Measurements from ENCODE around the gene TRIOBP.

Gene TRIOBP

DNA sequence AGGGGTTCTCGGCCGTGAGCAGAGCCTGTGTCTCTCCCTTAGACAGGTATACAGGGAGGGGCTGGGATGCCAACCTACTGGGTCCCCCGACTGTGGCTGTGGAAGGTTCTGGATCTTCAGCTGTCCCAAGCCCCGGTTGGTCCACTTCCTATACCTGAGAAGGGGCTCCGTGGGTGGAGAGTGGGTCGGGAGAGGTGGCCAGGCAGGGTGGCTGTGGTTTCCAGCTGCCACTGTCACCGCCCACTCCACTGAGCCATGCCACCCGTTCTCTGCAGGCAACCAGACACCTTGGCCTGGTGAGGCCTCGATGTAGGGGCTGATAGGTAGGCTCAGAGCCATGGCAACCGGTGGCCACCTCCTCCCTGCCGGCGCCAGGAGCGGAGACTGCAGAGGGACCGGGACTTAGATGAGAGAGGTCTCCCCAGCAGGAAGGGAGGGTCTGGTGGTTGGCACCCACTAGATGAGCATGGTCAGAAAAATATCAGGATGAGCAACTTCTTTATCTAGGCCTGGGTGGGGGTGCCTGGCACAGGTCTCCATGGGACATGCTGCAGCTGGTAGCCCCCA lies 53.8 kb downstream of the TRIOBP start:
- TF ChIP-seq, protein P1, sequence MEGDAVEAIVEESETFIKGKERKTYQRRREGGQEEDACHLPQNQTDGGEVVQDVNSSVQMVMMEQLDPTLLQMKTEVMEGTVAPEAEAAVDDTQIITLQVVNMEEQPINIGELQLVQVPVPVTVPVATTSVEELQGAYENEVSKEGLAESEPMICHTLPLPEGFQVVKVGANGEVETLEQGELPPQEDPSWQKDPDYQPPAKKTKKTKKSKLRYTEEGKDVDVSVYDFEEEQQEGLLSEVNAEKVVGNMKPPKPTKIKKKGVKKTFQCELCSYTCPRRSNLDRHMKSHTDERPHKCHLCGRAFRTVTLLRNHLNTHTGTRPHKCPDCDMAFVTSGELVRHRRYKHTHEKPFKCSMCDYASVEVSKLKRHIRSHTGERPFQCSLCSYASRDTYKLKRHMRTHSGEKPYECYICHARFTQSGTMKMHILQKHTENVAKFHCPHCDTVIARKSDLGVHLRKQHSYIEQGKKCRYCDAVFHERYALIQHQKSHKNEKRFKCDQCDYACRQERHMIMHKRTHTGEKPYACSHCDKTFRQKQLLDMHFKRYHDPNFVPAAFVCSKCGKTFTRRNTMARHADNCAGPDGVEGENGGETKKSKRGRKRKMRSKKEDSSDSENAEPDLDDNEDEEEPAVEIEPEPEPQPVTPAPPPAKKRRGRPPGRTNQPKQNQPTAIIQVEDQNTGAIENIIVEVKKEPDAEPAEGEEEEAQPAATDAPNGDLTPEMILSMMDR (IDR thresholded peaks at IDR 0.05): no peak

DNA sequence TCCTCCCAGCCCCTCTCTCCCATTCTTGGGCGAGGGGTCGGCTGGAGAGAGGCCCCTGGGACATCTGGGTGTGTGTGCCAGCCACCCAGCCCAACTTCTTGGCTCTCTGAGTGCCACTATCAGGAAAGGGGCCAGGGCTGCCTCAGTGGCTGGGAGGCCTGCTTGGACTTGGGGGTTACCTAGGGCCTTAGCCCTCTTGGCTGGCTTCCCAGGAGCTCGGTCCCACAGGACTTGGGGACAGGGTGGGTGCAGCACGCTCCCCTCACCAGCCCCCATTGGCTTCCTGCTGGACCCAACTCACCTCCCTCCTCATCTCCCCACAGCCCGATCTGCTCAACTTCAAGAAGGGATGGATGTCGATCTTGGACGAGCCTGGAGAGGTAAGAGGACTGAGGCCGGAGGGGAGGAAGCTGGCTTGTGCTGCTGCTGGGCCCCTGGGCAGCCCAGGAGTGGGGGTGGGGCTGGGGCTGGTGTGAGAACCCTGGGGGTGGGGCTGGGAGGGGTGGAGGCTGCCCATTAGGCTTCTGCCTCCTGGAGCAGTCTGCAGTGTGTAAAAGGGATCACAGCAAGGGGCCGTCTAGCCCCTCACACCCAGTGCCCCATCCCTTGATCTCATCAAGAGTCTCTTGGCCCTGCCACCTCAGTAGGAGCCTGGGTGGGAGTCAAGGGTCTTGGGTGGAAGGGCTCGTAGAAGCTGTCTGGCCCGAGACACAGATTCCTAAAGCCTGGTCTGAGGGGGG lies 54.8 kb downstream of the TRIOBP start:
- TF ChIP-seq, protein P1 (IDR thresholded peaks at IDR 0.05): no peak

DNA sequence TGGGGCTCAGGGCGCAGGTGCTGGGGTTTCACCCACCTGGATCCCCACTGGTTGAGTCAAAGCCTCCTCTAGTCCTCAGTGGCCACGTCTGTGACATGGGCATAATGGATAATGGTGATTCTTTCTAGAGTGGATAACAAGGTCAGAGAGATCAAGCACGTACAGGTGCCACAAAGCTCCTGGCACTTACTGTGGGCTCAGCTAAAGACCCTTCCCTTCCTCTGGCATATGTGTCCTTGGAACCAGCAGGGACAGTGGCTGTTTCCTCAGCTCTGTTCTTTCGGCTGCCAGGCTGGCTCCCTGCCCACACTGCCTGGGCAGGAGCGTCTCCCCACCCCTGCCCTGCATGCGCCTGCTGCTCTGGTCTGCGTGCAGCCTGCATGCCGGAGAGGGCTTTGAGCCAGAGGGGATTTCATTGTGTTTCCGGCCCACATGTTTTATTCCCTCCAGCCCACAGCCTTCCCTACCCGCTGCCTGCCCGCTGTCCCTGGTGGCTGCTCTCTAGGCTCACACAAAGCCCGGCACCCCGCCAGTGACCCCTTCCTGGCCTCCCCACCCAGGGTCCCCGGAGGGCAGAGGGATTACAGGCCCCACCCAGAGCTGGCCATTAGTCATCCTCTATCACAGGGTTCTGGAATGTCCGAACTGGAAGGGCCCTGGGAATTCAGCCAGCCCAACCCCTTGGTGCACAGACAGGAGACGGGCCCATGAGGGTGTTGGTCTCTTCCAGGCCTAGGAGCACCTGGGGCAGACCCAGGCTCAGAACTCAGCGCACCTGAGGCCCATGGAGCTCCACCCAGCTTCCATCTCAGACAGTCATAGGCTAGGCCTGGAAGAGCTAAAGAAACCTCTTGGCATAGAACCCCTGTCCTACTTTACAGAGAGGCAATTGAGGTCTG lies 55.6 kb downstream of the TRIOBP start:
- TF ChIP-seq, protein P1 (IDR thresholded peaks at IDR 0.05): no peak

DNA sequence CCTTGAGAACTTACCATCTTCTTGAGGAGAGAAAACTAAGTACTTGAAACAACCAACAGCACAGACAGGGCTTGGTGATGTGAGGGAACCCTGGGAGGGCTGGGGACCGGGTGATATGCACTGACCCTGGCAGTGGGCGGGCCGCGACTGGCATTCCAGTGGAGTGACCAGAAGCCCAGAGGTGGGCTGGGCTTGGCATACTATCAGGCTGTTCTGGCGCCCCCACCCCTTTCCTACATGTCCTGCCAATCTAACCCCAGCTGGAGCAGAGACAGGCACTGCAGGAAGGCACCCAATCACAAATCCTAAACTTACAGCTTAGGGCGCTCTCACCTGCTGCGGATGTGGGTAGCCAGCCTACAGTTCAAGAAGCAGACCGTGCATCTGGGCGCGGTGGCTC lies 56.9 kb downstream of the TRIOBP start:
- TF ChIP-seq, protein P1 (IDR thresholded peaks at IDR 0.05): no peak

DNA sequence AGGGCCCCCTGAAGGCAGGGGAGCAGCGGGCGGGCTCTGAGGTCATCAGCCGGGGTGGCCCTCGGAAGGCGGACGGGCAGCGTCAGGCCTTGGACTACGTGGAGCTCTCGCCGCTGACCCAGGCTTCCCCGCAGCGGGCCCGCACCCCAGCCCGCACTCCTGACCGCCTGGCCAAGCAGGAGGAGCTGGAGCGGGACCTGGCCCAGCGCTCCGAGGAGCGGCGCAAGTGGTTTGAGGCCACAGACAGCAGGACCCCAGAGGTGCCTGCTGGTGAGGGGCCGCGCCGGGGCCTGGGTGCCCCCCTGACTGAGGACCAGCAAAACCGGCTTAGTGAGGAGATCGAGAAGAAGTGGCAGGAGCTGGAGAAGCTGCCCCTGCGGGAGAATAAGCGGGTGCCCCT lies 60.8 kb downstream of the TRIOBP start:
- TF ChIP-seq, protein P1 (IDR thresholded peaks at IDR 0.05): no peak

DNA sequence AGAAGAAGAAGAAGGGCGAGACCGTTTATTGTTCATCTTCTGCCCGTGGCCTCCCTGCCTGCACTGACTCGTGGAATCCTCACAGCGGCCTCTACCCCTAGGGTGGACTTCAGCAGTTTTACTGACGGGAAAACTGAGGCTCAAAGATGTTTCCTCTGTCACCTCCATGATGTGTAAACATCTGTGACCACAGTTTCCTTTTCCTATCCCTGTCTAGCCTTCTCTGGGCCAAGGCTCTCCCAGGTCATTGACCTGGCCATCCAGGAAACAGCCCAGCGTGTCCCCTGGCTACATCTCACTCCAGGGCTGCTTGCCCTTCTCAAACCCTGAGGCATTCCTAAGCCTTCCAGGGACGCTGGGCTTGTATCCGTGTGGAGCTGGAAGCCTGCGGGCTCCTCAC lies 61.8 kb downstream of the TRIOBP start:
- TF ChIP-seq, protein P1 (IDR thresholded peaks at IDR 0.05): no peak

DNA sequence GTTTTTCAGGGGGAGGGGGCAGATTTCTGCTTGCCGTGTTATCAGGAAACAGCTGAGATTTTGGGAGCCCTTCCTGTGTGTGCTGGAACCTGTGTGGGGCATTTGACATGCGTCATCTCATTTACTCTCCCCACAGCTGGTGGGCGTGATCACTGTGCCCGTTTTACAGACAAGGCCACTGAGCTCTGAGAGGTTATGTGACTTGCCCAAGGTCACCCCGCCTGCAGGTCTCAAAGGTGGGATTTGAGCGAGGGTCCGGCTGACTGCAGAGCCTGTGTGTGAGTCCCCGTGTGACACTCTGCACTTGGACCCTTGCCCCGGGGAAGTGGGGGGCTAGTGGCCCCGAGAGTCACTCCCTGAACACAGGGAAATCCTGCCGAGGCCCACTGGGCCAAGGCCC lies 62.4 kb downstream of the TRIOBP start:
- TF ChIP-seq, protein P1 (IDR thresholded peaks at IDR 0.05): no peak

Measured in LNCAP (cell line).